Central memory CD8-positive, alpha-beta T cell (primary cell): ENCODE measurements around the gene TSPAN16.
"Not testable (repeated sequence)": the region's sequence is repeated elsewhere in the genome, so short reads cannot be mapped to it uniquely, and the experiment has no call there.

Experiments
- ATAC-seq: fragments of 150-1000 bp; cut with Tn5 transposase; replicated peaks from 2 replicates; pipeline ENCODE4 v1.10.0; 2022; ENCODE audit warnings: mild to moderate bottlenecking, moderate FRiP score, moderate number of reproducible peaks; ENCODE audit not compliant: poor library complexity, severe bottlenecking; ENCODE audit errors: extremely low read depth
- DNase-seq, 2 donors: peaks; one replicate each; pipeline ENCODE4 v3.0.0; 2021; ENCODE audit warnings: low spot score in 2 of 2
- H3K27ac Mint-ChIP-seq: one replicate; pipeline ENCODE4 v1.8.0; 2022; ENCODE audit warnings: low read depth, mild to moderate bottlenecking, moderate library complexity, mixed read lengths
- H3K27me3 Mint-ChIP-seq: one replicate; pipeline ENCODE4 v1.8.0; 2022; ENCODE audit warnings: mixed read lengths
- H3K36me3 Mint-ChIP-seq: one replicate; pipeline ENCODE4 v1.8.0; 2022; ENCODE audit warnings: mild to moderate bottlenecking, moderate library complexity, mixed read lengths; ENCODE audit not compliant: insufficient read depth
- H3K4me1 Mint-ChIP-seq: one replicate; pipeline ENCODE4 v1.8.0; 2022; ENCODE audit warnings: mixed read lengths
- H3K4me3 Mint-ChIP-seq: one replicate; pipeline ENCODE4 v1.8.0; 2022; ENCODE audit warnings: mild to moderate bottlenecking, moderate library complexity, mixed read lengths
- H3K9me3 Mint-ChIP-seq: one replicate; pipeline ENCODE4 v1.8.0; 2022; ENCODE audit warnings: mixed read lengths

Gene TSPAN16

DNA sequence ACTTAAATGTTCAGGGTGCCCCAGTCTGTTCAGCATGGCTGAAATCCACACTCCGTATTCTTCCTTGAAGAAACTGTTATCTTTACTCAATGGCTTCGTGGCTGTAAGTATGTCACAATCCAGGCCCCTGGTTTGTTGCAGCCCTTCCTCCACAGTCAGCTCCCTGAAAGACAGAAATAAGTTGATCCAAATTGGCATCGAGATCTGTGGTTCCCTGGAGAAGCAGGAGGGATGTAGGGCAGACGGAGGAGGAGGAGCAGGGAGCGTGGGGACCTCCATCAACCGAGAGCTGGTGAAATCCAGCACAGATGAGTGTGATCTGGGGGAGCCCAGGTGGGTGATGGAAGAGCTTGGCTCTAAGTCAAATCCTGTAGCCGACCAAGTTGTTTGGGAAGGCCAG lies 304 bp downstream of the TSPAN16 start:
- Mint-ChIP-seq H3K9me3 (no peaks in the 10 kb centered on the region), H3K36me3 (no peaks in the 10 kb centered on the region), H3K4me1 (peaks cover 8% of the 10 kb centered on the region), H3K4me3 (no peak overlapping the region), H3K27ac (no peak overlapping the region), H3K27me3 (peaks cover 36% of the 10 kb centered on the region)
- ATAC-seq (no peak), DNase-seq (no peak)

DNA sequence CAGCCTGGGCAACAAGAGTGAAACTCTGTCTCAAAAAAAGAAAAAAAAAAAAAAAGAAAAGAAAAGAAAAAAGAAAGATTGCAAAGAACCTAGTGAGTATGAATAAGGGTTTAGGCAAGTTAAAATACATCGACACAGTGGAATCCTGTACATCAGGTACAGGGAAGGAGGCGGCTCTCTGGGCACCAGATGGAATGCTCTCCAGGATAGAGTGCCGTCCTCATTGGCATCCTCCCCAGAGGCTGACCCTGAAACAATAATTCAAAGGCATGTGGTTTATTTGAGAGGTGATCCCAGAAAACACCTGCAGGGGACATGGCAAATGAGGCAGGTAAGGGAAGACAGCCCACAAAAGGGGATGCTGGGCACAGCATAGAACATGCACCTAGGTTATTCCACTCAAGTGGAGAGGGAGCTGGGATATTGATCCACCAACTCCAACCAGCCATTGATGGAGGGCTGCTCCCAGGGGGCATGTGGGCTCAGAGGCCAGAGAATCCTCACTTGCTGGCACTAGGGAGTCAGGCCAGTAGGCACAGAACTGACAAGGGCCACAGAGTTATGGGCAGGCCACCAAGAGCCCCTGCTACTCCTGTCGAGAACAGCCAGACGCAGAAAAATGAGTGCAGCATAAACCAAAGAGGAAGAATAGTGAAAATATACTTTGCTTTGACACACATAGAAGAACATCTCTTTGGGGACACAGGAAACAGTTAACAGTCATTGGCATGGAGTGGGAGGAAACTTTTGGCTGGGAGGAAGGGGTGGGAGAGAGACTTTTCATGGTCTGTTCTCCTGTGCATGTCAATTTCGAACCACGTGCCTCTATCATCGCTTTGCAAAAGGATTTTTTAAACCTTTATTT lies 4.2 kb downstream of the TSPAN16 start:
- no peaks in the 10 kb centered on the region for H3K36me3 Mint-ChIP-seq
- DNase-seq = no peak
- H3K27me3 Mint-ChIP-seq = peaks cover 22% of the 10 kb centered on the region
- no peaks in the 10 kb centered on the region for H3K4me1 Mint-ChIP-seq
- H3K4me3 Mint-ChIP-seq = no peak overlapping the region
- H3K27ac Mint-ChIP-seq = no peak overlapping the region
- no peaks in the 10 kb centered on the region for H3K9me3 Mint-ChIP-seq
- ATAC-seq = no peak

DNA sequence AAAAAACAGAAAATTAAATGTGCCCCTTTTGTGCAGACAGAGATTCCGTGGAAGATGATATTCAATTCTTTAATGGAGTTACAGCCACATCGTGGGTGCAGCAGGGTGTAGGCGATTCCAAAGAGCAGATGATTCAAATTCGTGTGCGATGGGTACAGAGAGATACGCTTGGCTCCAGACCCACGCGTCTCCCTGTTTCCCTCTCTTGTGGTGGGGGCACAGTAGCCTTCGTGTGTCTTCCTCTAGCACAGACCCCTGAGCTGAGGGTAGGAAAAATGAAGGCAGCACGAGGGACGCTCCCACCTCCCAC lies 4.8 kb downstream of the TSPAN16 start:
- DNase-seq = no peak
- no peaks in the 10 kb centered on the region for H3K9me3 Mint-ChIP-seq
- no peak for ATAC-seq
- no peak overlapping the region for H3K27ac Mint-ChIP-seq
- no peaks in the 10 kb centered on the region for H3K36me3 Mint-ChIP-seq
- peaks cover 18% of the 10 kb centered on the region for H3K27me3 Mint-ChIP-seq
- H3K4me3 Mint-ChIP-seq = no peak overlapping the region
- H3K4me1 Mint-ChIP-seq = no peaks in the 10 kb centered on the region

DNA sequence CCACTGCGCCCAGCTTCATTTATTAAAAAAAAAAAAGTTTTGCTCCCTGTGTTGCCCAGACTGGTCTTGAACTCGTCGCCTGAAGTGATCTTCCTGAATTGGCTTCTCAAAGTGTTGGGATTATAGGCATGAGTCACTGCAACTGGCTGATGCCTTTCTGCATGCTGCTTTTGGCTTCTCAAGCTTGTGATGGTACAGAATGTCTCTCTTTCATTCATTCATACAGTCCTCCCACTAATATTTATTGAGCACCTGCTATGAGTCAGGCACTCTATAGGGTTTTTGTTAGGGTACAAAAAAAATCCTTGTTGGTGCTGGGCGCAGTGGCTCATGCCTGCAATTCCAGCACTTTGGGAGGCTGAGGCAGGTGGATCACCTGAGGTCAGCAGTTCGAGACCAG lies 9.0 kb downstream of the TSPAN16 start:
- H3K9me3 Mint-ChIP-seq = no peaks in the 10 kb centered on the region
- DNase-seq (no peak), ATAC-seq (no peak)
- no peaks in the 10 kb centered on the region for H3K36me3 Mint-ChIP-seq
- no peak overlapping the region for H3K4me3 Mint-ChIP-seq
- H3K4me1 Mint-ChIP-seq = no peaks in the 10 kb centered on the region
- no peak overlapping the region for H3K27ac Mint-ChIP-seq
- peaks cover 19% of the 10 kb centered on the region for H3K27me3 Mint-ChIP-seq

DNA sequence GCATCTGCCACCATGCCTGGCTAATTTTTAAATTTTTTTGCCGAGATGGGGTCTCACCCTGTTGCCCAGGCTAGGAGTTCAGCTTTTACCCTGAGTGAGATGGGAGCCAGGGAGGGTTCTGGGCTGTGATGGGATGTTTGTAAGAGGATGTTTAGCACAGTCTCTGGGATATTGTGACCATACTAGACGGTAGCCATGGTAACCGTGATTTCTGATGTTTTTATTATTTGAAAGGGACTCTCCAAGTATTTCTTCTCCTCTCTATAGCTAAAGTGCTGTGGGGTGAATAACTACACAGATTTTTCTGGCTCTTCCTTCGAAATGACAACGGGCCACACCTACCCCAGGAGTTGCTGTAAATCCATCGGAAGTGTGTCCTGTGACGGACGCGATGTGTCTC lies 10.4 kb downstream of the TSPAN16 start:
- no peaks in the 10 kb centered on the region for H3K4me1 Mint-ChIP-seq
- ATAC-seq (no peak), DNase-seq (no peak)
- peaks cover 26% of the 10 kb centered on the region for H3K27me3 Mint-ChIP-seq
- no peak overlapping the region for H3K4me3 Mint-ChIP-seq
- H3K27ac Mint-ChIP-seq = no peak overlapping the region
- no peaks in the 10 kb centered on the region for H3K36me3 Mint-ChIP-seq
- H3K9me3 Mint-ChIP-seq = no peaks in the 10 kb centered on the region

DNA sequence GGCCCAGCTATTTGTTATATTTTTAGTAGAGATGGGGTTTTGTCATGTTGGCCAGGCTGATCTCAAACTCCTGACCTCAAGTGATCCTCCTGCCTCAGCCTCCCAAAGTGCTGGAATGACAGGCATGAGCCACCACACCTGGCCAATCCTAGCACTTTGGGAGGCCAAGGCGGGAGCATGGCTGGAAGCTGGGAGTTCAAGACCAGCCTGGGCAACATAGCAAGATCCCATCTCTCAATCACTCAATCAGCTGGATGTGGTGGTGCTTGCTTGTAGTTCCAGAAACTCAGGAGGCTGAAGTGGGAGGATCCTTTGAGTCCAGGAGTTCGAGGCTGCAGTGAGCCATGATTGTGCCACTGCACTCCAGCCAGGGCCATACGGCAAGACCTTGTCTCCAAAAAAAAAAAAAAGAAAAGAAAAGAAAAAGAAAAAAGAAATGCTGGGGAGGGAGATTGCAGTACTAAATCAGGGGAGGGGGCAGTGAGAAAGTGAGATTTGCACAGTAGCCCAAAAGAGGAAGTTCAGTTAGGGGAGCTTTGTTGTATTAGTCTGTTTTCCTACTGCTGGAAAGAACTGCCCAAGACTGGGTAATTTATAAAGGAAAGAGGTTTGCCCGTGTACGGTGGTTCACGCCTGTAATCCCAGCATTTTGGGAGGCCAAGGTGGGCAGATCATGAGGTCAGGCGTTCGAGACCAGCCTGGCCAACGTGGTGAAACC lies 24.5 kb downstream of the TSPAN16 start:
- Mint-ChIP-seq H3K27ac (peak overlapping the region; percentile 44), H3K4me1 (peaks cover 11% of the 10 kb centered on the region)
- H3K9me3 Mint-ChIP-seq, DNase-seq, H3K4me3 Mint-ChIP-seq, H3K27me3 Mint-ChIP-seq, ATAC-seq, H3K36me3 Mint-ChIP-seq: not testable (repeated sequence)

DNA sequence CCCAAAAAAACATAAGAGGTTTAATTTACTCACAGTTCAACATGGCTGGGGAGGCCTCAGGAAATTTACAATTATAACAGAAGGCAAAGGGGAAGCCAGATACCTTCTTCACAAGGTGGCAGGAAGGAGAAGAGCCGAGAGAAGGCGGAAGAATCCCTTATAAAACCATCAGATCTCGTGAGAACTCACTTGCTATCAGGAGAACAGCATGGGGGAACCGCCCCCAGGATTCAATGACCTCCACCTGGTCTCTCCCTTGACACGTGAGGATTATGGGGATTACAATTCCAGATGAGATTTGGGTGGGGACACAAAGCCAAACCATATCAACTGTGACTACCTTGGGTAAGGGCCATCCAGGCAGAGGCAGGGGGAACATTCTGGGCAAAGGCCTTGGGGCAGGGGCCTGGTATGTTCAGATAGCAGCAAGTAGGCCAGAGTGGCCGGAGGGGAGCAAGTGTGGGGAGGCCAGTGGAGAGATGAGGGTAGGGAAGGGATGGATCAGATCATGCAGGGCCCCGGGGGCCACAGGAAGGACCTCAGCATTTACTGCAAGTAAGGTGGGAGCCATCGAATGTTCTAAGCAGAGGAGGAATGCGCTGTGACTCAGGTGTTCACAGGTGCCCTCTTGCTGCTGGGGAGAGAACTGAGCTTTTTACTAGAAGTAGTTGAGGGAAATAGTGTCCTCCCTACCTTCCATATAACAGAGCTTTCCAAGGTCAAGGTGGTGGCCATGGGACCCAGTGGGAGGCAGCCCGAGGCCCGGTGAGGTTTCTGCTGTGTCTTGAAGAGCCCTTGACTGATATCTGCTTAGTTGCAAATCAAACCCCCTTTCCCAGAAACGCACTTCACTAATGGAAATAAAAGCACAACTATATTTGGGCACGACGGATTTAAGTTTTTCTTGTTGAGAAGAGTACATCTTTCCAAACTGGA lies 25.5 kb downstream of the TSPAN16 start:
- Mint-ChIP-seq H3K4me3 (no peak overlapping the region), H3K36me3 (no peaks in the 10 kb centered on the region), H3K27ac (no peak overlapping the region), H3K4me1 (peaks cover 11% of the 10 kb centered on the region), H3K27me3 (no peaks in the 10 kb centered on the region), H3K9me3 (no peaks in the 10 kb centered on the region)
- ATAC-seq (no peak), DNase-seq (no peak)

DNA sequence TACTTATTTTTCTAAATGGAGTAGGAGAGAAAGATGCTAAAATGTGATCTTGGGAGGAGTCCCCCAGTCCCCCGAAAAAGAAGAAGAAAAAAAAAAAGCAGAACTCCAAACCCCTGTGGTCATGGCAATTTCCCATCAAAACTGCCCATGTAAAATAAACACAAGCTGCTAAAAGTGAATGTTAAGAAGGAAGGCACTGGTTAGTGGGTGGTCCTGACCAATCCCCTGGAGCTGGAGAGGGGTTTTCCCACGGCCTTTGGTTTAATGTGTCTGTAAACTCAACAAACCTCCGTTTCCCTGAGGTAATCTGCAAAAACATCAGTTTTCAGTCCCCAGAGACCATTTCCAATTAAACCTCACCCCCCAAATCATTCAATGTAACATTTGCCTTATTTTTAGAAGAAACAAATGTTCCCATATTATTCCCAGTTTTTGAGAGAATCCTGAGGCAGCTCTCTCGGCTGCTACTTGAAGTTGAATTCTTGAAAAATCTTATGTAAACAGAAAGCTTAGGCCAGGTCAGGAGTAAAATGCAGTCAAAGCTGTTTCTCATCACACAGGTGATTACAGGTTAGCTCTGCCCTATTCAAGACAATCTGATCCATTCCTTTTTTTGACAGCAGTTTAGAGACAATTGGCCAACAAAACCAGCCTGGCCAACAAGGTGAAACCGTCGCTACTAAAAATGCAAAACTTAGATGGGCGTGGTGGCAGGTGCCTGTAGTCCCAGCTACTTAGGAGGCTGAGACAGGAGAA lies 26.5 kb downstream of the TSPAN16 start:
- no peaks in the 10 kb centered on the region for H3K27me3 Mint-ChIP-seq
- H3K4me3 Mint-ChIP-seq = no peak overlapping the region
- DNase-seq = no peak
- H3K36me3 Mint-ChIP-seq = no peaks in the 10 kb centered on the region
- ATAC-seq = no peak
- H3K9me3 Mint-ChIP-seq = no peaks in the 10 kb centered on the region
- peaks cover 11% of the 10 kb centered on the region for H3K4me1 Mint-ChIP-seq
- H3K27ac Mint-ChIP-seq = no peak overlapping the region

DNA sequence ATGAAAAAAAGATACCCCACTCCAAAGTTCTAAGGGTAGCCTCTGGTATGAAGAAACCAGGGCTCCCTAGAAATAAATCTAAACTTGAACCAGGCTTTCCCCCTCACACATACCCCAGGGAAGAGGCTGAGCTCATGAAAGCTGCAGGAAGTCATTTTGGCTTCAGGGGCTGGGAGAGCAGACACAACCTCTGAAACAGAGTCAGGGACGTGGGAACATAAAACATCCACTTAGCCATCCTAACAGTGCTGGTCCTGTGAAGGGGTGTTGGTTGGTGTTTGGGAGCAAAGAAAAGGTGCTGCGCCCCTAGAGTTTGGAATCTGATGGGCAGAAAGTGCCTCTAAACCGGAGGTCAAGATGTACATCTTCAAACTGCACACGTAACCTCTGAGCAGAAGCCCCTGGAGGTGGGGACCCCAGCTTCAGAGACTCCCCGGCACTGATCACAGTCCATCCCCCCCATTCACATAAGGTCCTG lies 27.7 kb downstream of the TSPAN16 start:
- H3K9me3 Mint-ChIP-seq = no peaks in the 10 kb centered on the region
- H3K36me3 Mint-ChIP-seq = no peaks in the 10 kb centered on the region
- H3K27ac Mint-ChIP-seq = no peak overlapping the region
- H3K4me3 Mint-ChIP-seq = no peak overlapping the region
- peaks cover 11% of the 10 kb centered on the region for H3K4me1 Mint-ChIP-seq
- no peaks in the 10 kb centered on the region for H3K27me3 Mint-ChIP-seq
- DNase-seq = no peak
- ATAC-seq = no peak

DNA sequence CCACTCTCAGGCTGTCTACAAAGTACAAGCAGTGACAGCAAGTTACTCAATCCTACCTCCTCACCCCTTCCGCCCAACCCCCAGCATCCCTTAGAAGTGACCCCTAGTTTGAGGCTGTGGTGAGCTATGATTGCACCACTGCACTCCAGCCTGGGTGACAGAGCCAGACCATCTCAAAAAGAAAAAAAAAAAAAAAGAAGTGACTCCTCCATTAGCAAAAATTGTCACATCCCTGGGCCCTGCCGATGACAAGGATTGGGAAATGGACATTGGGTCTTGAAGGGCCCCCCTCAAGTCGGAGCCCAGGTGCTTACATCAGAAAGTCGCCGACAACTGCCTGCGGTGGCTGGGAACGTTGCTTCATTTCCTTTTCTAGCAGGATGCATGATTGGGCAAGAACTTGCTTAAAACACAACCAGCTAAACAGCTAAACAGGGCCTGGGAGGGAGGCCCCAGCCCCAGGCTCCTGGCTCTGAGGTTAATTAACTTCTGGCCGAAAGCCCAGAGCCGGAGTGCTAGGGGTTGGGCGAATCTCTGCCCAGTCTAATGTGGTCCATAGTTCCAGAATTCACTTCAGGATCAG lies 28.2 kb downstream of the TSPAN16 start:
- ATAC-seq = peak; percentile 40
- no peak overlapping the region for H3K4me3 Mint-ChIP-seq
- H3K4me1 Mint-ChIP-seq = peaks cover 11% of the 10 kb centered on the region
- no peak overlapping the region for H3K27ac Mint-ChIP-seq
- no peaks in the 10 kb centered on the region for H3K9me3 Mint-ChIP-seq
- H3K27me3 Mint-ChIP-seq = no peaks in the 10 kb centered on the region
- DNase-seq = no peak
- H3K36me3 Mint-ChIP-seq = no peaks in the 10 kb centered on the region

DNA sequence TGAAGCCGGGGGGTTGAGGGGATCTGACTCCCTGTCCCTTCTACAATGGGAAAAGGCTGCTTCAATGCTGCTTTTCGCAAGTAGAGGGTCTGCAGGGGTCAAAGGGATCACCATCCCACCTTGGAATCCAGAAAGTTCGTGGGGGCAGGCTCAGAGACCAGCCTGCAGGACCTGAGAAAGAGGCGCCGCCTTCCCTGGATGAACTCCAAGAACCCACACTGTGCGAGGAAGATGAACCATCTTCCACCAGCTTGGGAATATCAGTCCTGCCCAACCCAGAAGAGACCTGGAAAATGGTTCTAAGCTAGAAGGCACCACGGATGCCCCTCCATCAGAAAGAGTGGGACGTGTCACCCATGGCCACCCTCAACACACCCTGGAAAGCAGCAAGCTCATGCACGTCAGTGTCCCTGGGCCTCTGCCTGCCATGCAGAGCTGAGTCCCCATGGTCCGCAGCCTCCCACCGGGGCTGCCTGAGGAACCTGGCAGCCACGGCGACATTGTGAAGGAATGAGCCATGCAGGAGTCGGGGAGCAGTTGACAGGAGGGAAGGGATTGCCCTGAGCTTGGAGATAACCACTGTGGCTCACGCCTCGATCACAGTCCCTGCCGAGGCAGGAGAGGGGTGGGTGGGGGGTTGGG lies 28.9 kb downstream of the TSPAN16 start:
- no peak for ATAC-seq

More for the DNA sequence above, 28.9 kb downstream of the TSPAN16 start:
- Mint-ChIP-seq H3K27ac (no peak overlapping the region), H3K9me3 (no peaks in the 10 kb centered on the region), H3K27me3 (no peaks in the 10 kb centered on the region), H3K4me3 (no peak overlapping the region), H3K4me1 (peaks cover 11% of the 10 kb centered on the region), H3K36me3 (no peaks in the 10 kb centered on the region)
- DNase-seq = no peak
